Neural cell (in vitro differentiated cells): ENCODE measurements around the gene SH3RF1. TPM values are rescaled to one million over a fixed set of nuclear protein-coding genes. Genes with fewer than 3 reads are reported as not detected.

ENCODE experiments used
- H2AFZ ChIP-seq: fragments of 200-600, 300-800 bp; sonication (generic), shearing (Covaris generic); 2 replicates; pipeline ENCODE4 v1.6.0; 2014; ENCODE audit warnings: low read depth, mild to moderate bottlenecking, antibody characterized with exemption, low read length, moderate library complexity
- H3F3A ChIP-seq: fragments of 200-600 bp; shearing (Covaris generic); 2 replicates; pipeline ENCODE4 v1.6.1; 2016; ENCODE audit warnings: mild to moderate bottlenecking, moderate library complexity, mixed read lengths, antibody characterized with exemption, low read length; ENCODE audit not compliant: insufficient read depth, poor library complexity, severe bottlenecking
- H3K27ac ChIP-seq: fragments of 200-600, 300-800 bp; sonication (generic), shearing (Covaris generic); 2 replicates; pipeline ENCODE4 v1.5.1; 2014; ENCODE audit warnings: mild to moderate bottlenecking, low read length, moderate library complexity
- H3K27me3 ChIP-seq: fragments of 300-800, 200-600 bp; sonication (generic), shearing (Covaris generic); 2 replicates; pipeline ENCODE4 v1.6.0; 2014; ENCODE audit warnings: mild to moderate bottlenecking, low read depth, low read length, moderate library complexity; ENCODE audit not compliant: insufficient read depth
- H3K36me3 ChIP-seq: fragments of 300-800, 200-600 bp; sonication (generic), shearing (Covaris generic); 2 replicates; pipeline ENCODE4 v1.5.1; 2014; ENCODE audit warnings: mild to moderate bottlenecking, antibody characterized with exemption, low read length, moderate library complexity; ENCODE audit not compliant: insufficient read depth
- H3K4me2 ChIP-seq: fragments of 300-800, 200-600 bp; sonication (generic), shearing (Covaris generic); 2 replicates; pipeline ENCODE4 v1.6.0; 2014; ENCODE audit warnings: mild to moderate bottlenecking, low read length
- H3K4me3 ChIP-seq: fragments of 300-800, 200-600 bp; sonication (generic), shearing (Covaris generic); 2 replicates; pipeline ENCODE4 v1.5.1; 2014; ENCODE audit warnings: mild to moderate bottlenecking, low read length, moderate library complexity
- H3K79me2 ChIP-seq: fragments of 200-600 bp; shearing (Covaris generic); replicated peaks from 2 replicates; pipeline ENCODE4 v1.6.0; 2014; ENCODE audit warnings: mild to moderate bottlenecking, low read length, moderate library complexity; ENCODE audit not compliant: insufficient read depth
- H3K9ac ChIP-seq: fragments of 300-800, 200-600 bp; sonication (generic), shearing (Covaris generic); 2 replicates; pipeline ENCODE4 v1.6.1; 2016; ENCODE audit warnings: mild to moderate bottlenecking, low read length, mixed read lengths
- H3K9me2 ChIP-seq: fragments of 200-600 bp; shearing (Covaris generic); 2 replicates; pipeline ENCODE4 v1.6.1; 2016; ENCODE audit warnings: mild to moderate bottlenecking, low read length, mixed read lengths; ENCODE audit not compliant: insufficient read depth
- H3K9me3 ChIP-seq: fragments of 200-600, 300-800 bp; sonication (generic), shearing (Covaris generic); 2 replicates; pipeline ENCODE4 v1.6.1; 2016; ENCODE audit warnings: mild to moderate bottlenecking, mixed run types, low read length, moderate library complexity, mixed read lengths
- H4K20me1 ChIP-seq: fragments of 200-600 bp; shearing (Covaris generic); 2 replicates; pipeline ENCODE4 v1.6.1; 2016; ENCODE audit warnings: mild to moderate bottlenecking, mixed run types; ENCODE audit not compliant: insufficient read depth
- CTCF ChIP-seq: fragments of 450-650 bp; IDR thresholded peaks from 2 replicates; pipeline ENCODE4 v1.5.1; 2014; ENCODE audit warnings: antibody characterized with exemption, mild to moderate bottlenecking, moderate library complexity; ENCODE audit not compliant: poor library complexity, severe bottlenecking
- EP300 ChIP-seq: fragments of 450-650 bp; conservative IDR thresholded peaks from 2 replicates; pipeline ENCODE4 v1.6.1; 2014; ENCODE audit warnings: antibody characterized with exemption, mild to moderate bottlenecking, moderate library complexity; ENCODE audit not compliant: poor library complexity, severe bottlenecking
- EZH2 ChIP-seq: fragments of 200-600, 300-800 bp; shearing (Covaris generic), sonication (generic); IDR thresholded peaks from 2 replicates; pipeline ENCODE4 v1.6.1; 2014; ENCODE audit warnings: antibody characterized with exemption, low read length, borderline replicate concordance, mild to moderate bottlenecking; ENCODE audit not compliant: insufficient read depth, poor library complexity, severe bottlenecking
- MXI1 ChIP-seq: fragments of 450-650 bp; conservative IDR thresholded peaks from 2 replicates; pipeline ENCODE4 v1.6.1; 2014; ENCODE audit warnings: antibody characterized with exemption, mild to moderate bottlenecking; ENCODE audit not compliant: poor library complexity, severe bottlenecking
- RAD21 ChIP-seq: fragments of 450-650 bp; conservative IDR thresholded peaks from 2 replicates; pipeline ENCODE4 v1.6.1; 2014; ENCODE audit warnings: antibody characterized with exemption, mild to moderate bottlenecking, moderate library complexity
- REST ChIP-seq: IDR thresholded peaks from 2 replicates; pipeline ENCODE4 v1.6.1; 2012; ENCODE audit warnings: borderline replicate concordance
- SMC3 ChIP-seq: fragments of 450-650 bp; conservative IDR thresholded peaks from 2 replicates; pipeline ENCODE4 v1.6.1; 2014; ENCODE audit warnings: antibody characterized with exemption, mild to moderate bottlenecking, moderate library complexity; ENCODE audit not compliant: poor library complexity
- TAF1 ChIP-seq: IDR thresholded peaks from 2 replicates; pipeline ENCODE4 v1.6.1; 2012; ENCODE audit warnings: low read depth
- polyA plus RNA-seq: library from polyadenylated mRNA; depleted of rRNA; stranded (reverse); fragments of >200 nt; gene quantifications from 2 replicates; pipeline ENCODE4 v1.2.3, GENCODE V29; 2014

SH3RF1 gene
- polyA plus RNA-seq, 1 donor from 2014 or later = 3.1 TPM

- H3K27me3 ChIP-seq = no peaks in the 10 kb centered on the region
- no peak overlapping the region for H3K4me2 ChIP-seq
- H3K9me2 ChIP-seq = no peaks in the 10 kb centered on the region
- H3F3A ChIP-seq = no peaks in the 10 kb centered on the region
- TF ChIP-seq SMC3 (no peak), MXI1 (no peak), EZH2 (no peak), REST (no peak), EP300 (no peak), RAD21 (no peak), TAF1 (no peak), CTCF (no peak)
- no peak overlapping the region for H3K9ac ChIP-seq
- H3K79me2 ChIP-seq = peaks cover 13% of the 10 kb centered on the region
- no peaks in the 10 kb centered on the region for H3K9me3 ChIP-seq
- H3K36me3 ChIP-seq = no peaks in the 10 kb centered on the region
- no peak overlapping the region for H3K4me3 ChIP-seq
- H4K20me1 ChIP-seq = no peaks in the 10 kb centered on the region
- no peak overlapping the region for H2AFZ ChIP-seq
- H3K27ac ChIP-seq = no peak overlapping the region
These were observed 62.7 kb downstream of the SH3RF1 start for GRCh38 chr4:169208090-169208455.

GRCh38 chr4:169207436-169208089 is 63.2 kb downstream of the SH3RF1 start:
- H3K4me2 ChIP-seq = no peak overlapping the region
- H3K27ac ChIP-seq = no peak overlapping the region

More at GRCh38 chr4:169207436-169208089, 63.2 kb downstream of the SH3RF1 start:
- no peaks in the 10 kb centered on the region for H3K36me3 ChIP-seq
- no peak overlapping the region for H3K9ac ChIP-seq
- no peak overlapping the region for H2AFZ ChIP-seq
- no peak for TF ChIP-seq CTCF
- no peak for TF ChIP-seq EZH2
- H3K9me2 ChIP-seq = no peaks in the 10 kb centered on the region
- no peaks in the 10 kb centered on the region for H3F3A ChIP-seq
- peaks cover 13% of the 10 kb centered on the region for H3K79me2 ChIP-seq
- no peaks in the 10 kb centered on the region for H3K27me3 ChIP-seq
- H3K9me3 ChIP-seq = no peaks in the 10 kb centered on the region
- no peaks in the 10 kb centered on the region for H4K20me1 ChIP-seq
- no peak overlapping the region for H3K4me3 ChIP-seq
